Activated effector memory CD4-positive, alpha-beta T cell treated with Interleukin-2 at 50 U/mL for 16 hours (primary cell): ENCODE data around the gene POLE2.
A peak's percentile ranks its signal among the peaks of the same experiment; 100 is the strongest.

Experiments used
- DNase-seq: peaks from one replicate; pipeline ENCODE4 v3.0.0-alpha.2; 2020

Gene POLE2

GRCh38 chr14:49615776-49616175, 72.2 kb downstream of the POLE2 start:
- DNase-seq: no peak

- DNase-seq: no peak
These were observed 73.8 kb downstream of the POLE2 start for GRCh38 chr14:49614196-49614595.

- no peak for DNase-seq
These were observed 75.3 kb downstream of the POLE2 start for GRCh38 chr14:49612671-49613070.

GRCh38 chr14:49612251-49612650, 75.8 kb downstream of the POLE2 start:
- DNase-seq: no peak

GRCh38 chr14:49607583-49607982, 80.4 kb downstream of the POLE2 start:
- no peak for DNase-seq

GRCh38 chr14:49598485-49599300, 89.3 kb downstream of the POLE2 start, which contains the start of gene LRR1:
Gene LRR1 (plus strand): TSS chr14:49598940. CDS start chr14:49599021, 81 bp downstream.
- peak; percentile 87 for DNase-seq

- DNase-seq: no peak
These were observed 89.9 kb downstream of the POLE2 start for GRCh38 chr14:49598189-49598484.

GRCh38 chr14:49594347-49595091, 93.5 kb downstream of the POLE2 start:
- no peak for DNase-seq
